A549 treated with AZD9567 at 1 μM for 4 hours (cell line): Measurements from ENCODE around the gene SENP2. TPM values are rescaled to one million over a fixed set of nuclear protein-coding genes. Genes with fewer than 3 reads are reported as not detected.

Experiments used
- total RNA-seq: library from RNA; stranded (reverse); fragments of 200-300 nt; extraction: Qiagen RNA extraction; gene quantifications from 5 replicates; pipeline ENCODE4 v1.2.3, GENCODE V29; 2022; ENCODE audit not compliant: insufficient read depth

The SENP2 gene
- total RNA-seq: 18.5 to 23.3 TPM (median 20.2 TPM) in 5 replicates

GRCh38 chr3:185585859-185586685 is at the start of gene SENP2:
TSS of gene SENP2 (plus strand) at chr3:185586295. CDS start at chr3:185586414, 119 bp downstream.

DNA sequence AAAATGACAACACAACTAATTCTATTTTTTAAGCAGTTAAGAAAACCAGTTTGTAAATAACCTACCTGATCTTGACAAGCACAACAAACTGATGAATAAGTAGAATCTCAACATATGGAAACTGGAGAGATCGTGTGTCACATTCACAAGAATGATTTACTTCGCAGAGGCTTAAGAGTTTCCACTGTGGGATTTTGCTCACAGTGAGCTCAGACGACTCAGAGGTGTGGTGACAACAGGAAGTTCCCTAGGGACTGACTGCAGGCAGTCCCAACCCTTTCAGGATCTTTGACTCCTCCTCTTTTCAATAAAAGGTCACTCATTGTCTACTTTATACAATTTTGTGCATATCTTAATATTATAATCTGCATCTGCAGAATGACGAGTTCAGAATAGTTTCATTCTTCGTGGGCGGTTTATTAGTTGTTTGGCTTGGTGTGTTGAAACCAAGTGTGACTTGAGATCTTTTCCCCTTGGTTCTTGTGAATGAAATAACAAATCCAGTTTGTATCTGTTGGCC is 33.7 kb upstream of the SENP2 start, which contains the start of gene LIPH:
Gene LIPH (minus strand): TSS at position 231 of the 520 bp plus-strand sequence. CDS start 117 bp downstream, at position 114.

Other genes starting within 250 kb of the SENP2 start
- gene MAP3K13, start 223.2 kb upstream of the SENP2 start, total RNA-seq: 11.5 to 17.6 TPM (median 11.9 TPM) in 5 replicates
- 22.5 to 24.4 TPM (median 23.3 TPM) in 5 replicates for gene TMEM41A, start 87.3 kb upstream of the SENP2 start, total RNA-seq
- 4.0 to 6.8 TPM (median 4.7 TPM) in 5 replicates for gene LIPH, start 33.7 kb upstream of the SENP2 start, total RNA-seq
- 8.6 to 19.3 TPM (median 11.5 TPM) in 5 replicates for gene IGF2BP2, start 238.7 kb downstream of the SENP2 start, total RNA-seq